HG03025 (cell line): Measurements from ENCODE around the gene PTPRM.

Experiments used
- ATAC-seq: cut with Tn5 transposase; IDR thresholded peaks from one replicate; pipeline ENCODE4 v1.9.1; 2021; ENCODE audit warnings: mild to moderate bottlenecking, moderate library complexity; ENCODE audit not compliant: unreplicated experiment, low FRiP score

PTPRM gene

GRCh38 chr18:8326763-8327394 lies 759.8 kb downstream of the PTPRM start:
- ATAC-seq, result no peak

DNA sequence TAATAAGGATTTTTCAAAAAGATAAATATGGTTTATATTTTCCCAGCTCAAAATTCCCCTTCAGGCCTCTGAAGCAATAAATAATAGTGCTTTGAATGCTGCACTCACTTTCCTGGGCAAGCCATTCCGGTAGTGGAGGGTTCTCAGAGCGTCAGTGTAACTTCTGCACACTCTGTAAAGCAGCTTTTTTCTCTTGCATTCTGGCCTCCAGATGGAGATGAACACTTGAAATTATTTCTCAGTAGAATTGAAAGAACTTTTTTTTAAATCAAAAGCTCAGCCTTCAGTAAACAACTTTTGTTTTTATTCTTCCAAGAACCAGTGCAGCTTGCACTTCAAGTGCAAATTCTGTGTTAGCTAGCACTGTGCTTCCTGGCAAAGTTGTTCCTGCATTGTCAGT lies 761.0 kb downstream of the PTPRM start:
- ATAC-seq, result no peak

GRCh38 chr18:8329186-8329771 lies 762.2 kb downstream of the PTPRM start:
- ATAC-seq, result no peak

DNA sequence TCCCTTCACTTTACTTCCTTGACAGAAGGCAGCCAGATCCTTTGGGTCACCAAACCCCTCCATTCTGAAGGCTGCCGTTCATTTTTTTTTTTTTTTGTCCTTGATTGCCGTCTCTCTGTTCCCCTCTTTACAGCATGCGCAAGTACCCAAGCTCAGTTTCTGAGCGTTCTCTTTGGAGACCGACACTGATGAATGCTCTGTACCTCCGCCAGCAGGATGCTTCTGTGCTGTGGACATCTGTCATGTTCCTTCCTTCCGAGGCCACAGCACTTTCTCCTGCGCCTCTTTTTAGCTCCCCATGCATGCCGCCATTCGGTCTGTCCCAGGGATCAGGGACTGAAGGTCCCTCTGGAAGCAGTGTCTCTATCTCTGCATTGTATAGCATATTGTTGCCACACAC lies 763.5 kb downstream of the PTPRM start:
- no peak for ATAC-seq

DNA sequence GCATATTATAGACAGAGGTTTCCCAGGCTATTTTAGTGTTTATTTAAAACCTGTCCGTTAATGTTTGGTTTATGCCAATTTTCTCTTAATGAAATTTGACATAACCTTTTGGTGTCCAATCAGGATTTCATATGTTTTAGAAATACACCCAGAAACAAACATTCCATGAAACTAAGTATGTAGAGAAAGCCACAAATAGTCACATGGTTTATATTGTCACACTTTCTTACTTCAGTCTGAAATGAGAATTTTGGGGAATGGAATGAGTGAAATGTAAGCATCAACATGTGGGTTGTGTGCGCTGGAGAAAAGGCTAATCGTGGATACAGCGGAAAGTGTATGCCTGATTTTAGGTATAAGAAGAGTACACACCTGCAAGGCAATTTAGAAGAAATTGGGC lies 765.2 kb downstream of the PTPRM start:
- ATAC-seq, result no peak

- no peak for ATAC-seq
Observed at GRCh38 chr18:8333961-8334360, 766.8 kb downstream of the PTPRM start.

- no peak for ATAC-seq
Observed at GRCh38 chr18:8337211-8337610, 770.1 kb downstream of the PTPRM start.

DNA sequence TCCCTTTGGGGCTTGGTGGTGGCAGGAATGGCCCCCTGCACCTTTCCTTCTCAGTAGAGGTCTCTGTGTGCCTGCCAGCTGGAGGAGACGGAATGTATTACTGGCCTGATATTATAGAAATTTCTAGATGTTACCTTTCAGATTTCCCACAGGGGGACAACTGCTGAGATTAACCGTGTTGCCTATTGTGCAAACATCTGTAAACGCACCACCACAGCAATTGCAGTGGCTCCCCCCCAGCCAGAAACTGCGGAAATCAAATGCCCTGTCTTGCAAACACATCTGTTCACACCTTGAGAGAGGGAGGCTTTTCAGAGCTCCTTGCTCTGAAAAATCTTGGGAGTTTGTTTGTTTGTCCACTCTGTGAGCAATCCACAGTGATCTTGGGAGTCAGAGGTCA lies 772.1 kb downstream of the PTPRM start:
- ATAC-seq, result no peak

- ATAC-seq, result no peak
Observed at GRCh38 chr18:8339952-8340351, 772.8 kb downstream of the PTPRM start.

DNA sequence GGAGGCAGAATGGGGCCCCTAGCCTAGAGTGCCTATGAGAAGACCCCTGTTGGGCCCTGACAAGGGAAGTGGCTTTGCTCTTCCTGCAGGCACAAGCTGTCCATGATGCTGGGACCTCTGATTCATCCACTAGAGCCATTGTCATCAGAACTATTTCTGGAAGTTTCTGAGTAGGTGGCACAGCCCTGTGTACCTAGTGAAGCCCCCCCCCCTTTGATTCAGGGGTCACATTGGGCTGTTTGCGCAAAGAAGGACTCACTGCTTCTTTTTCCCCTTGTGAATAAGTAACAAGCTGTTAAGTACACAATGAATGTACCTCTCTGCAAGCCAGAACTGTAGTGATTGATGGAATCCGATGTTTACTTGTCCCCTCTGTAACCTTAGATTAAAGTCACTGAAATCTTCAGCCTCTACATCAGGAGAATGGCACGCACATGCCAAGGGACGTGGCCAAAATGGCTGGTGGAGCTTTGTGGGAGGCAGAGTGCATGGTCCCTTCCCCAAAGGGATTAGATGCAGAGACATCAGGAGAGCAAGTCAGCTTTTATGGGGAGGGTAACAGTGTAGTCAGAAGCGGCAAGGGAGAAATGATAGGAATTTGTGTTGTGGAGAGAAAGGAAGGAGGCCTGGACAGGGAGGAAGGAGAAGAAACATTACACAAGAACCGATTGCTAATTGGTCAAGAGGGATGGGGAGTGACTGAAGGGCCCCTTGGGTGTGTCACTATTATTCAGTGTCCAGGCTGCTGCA lies 774.5 kb downstream of the PTPRM start:
- ATAC-seq, result no peak

- ATAC-seq, result no peak
Observed at GRCh38 chr18:8348051-8348720, 781.1 kb downstream of the PTPRM start.

DNA sequence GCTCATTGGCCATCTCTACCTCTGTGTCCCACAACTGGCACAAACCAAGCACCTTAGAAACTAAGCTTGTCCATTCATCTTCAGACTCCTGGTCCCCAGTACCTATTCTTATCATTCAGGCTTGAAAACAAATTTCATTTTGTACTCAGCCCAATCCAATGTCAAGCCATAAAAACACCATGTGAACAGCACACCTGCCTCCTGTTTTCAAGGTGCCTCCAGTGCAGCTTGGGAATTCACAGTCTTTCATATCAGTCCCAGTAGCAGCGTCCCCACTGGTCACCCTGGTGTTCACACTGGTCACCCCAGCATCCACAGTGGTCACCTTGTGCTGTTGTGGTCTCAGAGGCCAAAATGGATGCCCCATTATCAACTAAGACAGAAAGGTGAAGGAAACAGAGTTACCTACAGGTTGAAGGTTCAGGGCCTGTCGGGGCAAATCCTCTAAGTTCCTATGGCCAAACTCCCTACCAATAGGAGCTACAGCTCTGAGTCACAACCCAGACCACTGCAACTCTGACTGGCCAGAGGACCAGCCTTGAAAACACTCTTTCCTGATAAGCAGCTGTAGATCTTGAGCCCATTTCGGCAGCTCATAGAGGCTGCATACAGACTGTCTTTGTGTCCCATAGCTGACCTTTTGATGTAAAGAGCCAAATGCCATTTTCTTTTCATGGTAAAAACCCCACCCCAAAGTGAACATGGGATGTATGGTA lies 782.6 kb downstream of the PTPRM start:
- ATAC-seq, result no peak

GRCh38 chr18:8350628-8351027 lies 783.5 kb downstream of the PTPRM start:
- no peak for ATAC-seq

DNA sequence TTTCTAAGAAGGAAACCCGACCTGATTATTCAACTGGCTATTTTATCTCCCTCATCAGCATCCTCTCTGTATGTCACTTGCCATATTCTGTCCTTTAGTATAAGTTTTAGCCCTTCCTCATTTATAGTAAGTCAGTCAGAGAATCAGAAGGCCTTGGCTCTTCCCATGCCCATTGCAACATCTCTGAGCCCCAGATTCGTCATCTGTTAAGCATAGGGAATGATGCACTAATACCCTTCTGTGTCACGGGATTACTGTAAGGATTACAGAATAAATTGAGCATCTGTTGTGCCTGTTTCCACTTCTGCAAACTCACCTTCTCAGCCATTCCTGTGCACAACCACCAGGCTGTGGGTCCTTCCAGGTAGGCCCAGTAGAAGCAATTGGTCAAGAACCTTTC lies 784.0 kb downstream of the PTPRM start:
- ATAC-seq, result no peak

- ATAC-seq, result no peak
Observed at GRCh38 chr18:8354304-8354703, 787.2 kb downstream of the PTPRM start.

GRCh38 chr18:8356001-8356400 lies 788.9 kb downstream of the PTPRM start:
- ATAC-seq, result no peak

DNA sequence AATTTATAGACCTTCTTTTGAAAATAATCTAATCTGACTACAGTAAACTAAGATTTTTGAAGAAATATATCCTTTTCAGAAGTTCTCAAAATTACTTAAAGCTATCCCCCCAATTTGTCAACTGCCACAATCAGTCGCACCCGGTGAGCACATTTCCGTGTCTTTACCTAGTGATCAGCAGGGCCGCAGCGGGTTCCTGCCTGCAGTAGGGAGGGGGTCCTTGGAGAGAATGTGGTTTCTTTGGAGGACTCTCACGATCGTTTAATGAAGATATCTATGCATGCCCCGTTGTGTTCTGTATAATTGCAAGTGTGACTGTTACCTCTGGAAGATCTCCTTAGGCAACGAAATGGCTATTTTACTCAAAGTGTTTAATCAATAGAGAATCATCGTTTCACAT lies 790.2 kb downstream of the PTPRM start:
- no peak for ATAC-seq

DNA sequence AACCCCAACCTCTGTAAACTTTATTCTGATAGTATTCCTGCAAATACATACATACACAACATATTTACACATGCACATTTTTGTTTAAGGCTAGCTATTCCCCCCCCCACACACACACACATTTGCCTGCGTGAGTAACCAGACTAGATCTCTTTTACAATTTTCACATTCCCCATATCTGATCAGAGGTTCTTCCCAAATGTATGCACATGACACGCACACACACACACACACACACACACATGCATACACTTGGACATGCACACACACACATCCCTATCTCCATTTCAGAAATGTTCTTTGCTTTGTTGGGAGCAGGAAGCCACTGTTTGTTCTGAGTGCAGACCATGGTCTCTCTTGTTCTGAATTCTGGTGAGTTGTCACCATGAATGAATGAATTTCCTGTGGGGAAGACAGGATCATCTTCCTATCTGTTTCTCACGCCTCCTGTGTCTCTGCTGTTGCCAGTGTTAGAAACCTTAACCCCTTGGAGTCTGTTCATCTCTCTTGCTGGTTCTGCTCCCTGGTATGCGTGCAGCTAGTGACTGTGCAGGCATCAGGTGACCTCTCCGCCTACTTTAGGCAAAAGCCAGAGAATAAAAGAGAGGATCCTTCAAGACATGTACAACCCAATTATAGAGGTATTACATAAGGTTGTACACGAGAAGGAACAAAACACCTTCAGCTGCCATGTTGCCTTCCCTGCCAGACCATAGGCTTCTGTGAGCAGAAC lies 791.1 kb downstream of the PTPRM start:
- no peak for ATAC-seq

DNA sequence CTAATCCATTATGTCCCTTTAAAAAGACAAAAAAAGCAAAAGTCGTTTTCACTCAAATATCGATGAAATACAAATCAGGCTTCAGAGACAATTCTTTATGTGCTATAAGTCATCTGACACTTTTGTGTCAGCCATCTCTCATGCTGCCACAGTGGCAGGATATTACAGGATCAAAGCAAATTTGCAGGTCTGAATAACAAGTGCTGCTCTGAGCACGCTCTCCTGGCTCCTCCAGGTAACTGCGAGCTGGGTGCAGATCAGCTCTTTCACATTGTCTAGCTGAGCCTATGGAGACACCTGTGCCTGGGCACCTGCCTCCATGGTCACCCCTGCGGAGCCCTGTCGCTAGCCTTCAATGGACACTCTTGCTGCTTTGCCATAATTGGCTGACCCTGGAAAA lies 792.0 kb downstream of the PTPRM start:
- no peak for ATAC-seq

DNA sequence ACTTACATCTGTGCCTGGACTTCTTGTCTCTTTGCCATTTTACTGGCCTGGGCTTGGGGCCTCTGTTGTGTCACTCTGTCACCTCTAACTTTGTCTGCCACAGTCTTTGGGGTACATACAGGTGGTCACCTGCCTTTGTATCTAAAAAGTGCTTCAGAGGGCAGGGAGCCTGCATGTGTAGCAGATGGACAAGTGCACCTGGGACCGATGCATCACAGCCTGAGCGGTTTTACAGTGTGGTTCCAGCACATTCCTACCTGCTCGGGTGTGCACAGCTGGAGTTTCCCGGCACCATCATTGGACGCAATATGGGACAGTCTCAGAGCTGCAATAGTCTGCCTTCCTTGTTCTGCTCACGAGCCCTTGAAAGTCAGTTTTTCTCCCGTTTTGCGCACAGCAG lies 792.4 kb downstream of the PTPRM start:
- no peak for ATAC-seq
